Measurements from ENCODE around the gene HOXD11. TPM values are rescaled to one million over a fixed set of nuclear protein-coding genes. Genes with fewer than 3 reads are reported as not detected.

HOXD11 gene
- total and polyA plus RNA-seq, 2 of the 4 experiments (the other 2 are of a cell fraction), result not detected

DNA sequence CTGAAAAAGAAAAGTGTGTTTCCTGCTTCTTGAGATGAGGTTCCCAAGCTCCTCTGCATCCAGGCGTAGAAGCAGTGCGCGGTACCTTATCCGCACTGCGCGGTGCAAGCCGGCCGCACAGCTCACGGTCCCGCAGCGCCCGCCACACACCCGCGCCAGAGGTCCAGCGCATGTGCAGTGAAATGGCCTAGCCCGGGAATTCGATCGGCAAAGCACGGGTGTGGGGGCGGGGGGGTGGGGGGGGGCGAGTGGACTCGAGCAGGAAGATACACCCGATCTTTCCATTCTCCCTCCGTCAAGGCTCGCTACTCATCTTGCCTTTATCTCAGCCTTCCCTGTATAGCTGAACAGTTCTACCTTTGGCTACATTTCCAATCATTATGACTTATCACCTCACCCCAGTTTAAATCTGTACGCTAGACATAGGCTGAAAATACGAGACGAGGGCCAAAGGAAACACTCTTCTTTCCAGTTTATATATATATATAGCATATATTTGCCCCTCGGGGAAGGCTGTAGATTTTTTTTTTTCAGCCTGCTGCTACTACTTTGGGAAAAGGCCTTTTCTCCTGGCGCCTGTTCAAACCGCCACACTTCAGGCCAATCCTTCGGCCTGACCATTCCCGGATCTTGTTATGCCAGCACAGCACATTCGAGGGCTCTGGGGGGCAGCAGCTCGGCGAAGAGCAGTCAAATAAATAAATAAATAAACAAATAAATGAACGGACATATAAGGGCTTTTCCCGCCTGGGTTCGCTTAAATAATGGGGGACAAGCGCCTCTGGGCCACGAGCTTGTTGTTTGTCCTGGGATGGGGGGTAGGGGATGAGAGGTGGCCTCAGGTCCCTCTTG lies 32.8 kb downstream of the HOXD11 start (continued):
- TF ChIP-seq, protein P1, sequence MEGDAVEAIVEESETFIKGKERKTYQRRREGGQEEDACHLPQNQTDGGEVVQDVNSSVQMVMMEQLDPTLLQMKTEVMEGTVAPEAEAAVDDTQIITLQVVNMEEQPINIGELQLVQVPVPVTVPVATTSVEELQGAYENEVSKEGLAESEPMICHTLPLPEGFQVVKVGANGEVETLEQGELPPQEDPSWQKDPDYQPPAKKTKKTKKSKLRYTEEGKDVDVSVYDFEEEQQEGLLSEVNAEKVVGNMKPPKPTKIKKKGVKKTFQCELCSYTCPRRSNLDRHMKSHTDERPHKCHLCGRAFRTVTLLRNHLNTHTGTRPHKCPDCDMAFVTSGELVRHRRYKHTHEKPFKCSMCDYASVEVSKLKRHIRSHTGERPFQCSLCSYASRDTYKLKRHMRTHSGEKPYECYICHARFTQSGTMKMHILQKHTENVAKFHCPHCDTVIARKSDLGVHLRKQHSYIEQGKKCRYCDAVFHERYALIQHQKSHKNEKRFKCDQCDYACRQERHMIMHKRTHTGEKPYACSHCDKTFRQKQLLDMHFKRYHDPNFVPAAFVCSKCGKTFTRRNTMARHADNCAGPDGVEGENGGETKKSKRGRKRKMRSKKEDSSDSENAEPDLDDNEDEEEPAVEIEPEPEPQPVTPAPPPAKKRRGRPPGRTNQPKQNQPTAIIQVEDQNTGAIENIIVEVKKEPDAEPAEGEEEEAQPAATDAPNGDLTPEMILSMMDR (conservative IDR thresholded peaks at IDR 0.05; ENCODE audit: low read depth, low read length), result no peak
